GOT3 (cell line): ENCODE measurements around the gene COMMD6.
A peak's percentile ranks its signal among the peaks of the same experiment; 100 is the strongest.
"Not testable (repeated sequence)": the region's sequence is repeated elsewhere in the genome, so short reads cannot be mapped to it uniquely, and the experiment has no call there.

ENCODE experiments used
- DNase-seq: peaks from one replicate; lab custom pipeline; 2025; ENCODE audit warnings: mixed read lengths; lab: John Stamatoyannopoulos, UW

Gene COMMD6

DNA sequence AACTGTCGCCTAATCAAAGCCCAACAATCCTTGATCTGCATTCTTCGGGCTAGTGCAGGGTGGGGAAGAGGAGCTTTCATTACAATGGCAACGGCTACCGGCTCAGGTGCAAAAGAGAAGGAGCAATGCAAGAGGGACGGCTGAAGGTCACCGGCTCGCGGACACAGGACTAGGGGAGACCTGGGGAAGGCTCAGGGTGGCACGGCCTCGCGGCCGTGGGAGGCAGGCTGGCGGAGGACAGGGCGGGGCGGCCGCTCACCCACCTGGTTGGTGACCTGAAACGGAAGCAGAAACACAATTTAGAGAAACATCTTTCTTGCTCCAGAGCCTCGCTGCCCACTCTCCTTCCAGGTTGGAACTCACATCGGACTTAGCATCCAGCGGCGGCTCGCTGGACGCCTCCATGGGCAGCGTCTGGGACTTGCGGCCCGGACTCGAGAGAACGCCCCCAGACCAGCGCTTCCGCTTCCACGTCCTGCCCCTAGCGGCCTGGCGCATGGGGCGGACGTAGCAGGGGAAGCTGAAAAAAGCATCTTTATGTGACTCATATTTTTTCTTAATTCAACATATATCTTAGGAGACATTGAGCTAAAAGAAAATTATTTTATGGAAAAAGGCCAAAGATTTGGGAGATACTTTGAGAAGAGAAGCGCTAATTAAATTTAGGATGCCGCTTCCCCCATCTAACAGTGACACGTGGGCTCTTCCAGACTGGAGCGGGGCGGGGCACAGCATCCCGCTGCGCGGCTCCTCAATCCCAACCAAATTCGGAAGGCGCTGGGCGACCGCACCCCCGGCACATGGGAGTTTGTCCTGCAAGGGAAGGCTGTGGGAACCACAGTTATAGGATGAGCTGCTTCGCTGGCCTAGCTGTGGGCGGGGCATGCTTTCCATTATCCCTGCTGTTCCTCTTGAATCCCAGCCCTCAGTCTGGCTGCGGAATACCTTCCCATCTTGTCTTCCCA is at the start of gene COMMD6:
TSS of gene COMMD6 (minus strand) at position 441 of the 965 bp plus-strand sequence. CDS start at position 405, 36 bp downstream.
- DNase-seq = peak; percentile 42

- DNase-seq = no peak
Measured at GRCh38 chr13:75585153-75585552, 47.5 kb upstream of the COMMD6 start.

- no peak for DNase-seq
Measured at GRCh38 chr13:75583091-75583490, 45.5 kb upstream of the COMMD6 start.

DNA sequence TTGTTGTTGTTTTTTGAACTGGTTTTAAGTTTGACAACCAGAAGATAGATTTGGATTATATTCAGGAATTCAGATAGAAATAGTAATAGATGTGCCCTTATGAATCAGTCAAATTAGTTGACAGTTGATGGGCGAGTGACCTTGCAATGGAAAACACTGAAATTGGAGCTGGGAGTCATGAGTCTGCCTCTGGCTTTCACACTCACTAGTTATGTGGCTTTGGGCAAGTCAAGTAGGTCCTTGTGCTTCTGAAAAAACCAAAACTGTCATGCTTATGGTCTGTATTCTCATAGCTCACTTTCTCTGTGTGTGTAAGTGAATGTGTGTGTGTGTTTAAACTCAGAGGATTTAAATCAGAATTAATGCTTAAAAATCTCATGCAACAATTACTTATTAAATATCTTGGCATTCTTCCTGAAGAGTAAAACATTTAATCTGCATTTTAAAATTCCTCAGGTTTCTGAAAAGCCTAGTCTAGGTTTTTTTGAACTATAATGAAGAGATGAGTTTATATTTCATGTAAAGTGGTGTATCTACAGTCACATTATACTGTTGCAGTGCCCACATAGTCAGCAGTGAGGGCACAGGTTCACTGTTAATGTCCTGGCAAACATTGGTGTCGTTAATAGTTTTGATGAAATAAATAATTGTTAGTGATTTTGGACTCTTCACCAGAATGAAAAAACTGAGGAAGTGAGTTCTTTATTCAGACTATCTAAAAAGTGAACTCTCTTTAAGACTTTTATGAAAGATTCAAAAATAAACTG is 44.4 kb upstream of the COMMD6 start:
- DNase-seq = no peak

GRCh38 chr13:75579529-75579928 is 41.9 kb upstream of the COMMD6 start:
- DNase-seq = no peak

GRCh38 chr13:75569576-75569975 is 31.9 kb upstream of the COMMD6 start:
- DNase-seq = no peak

DNA sequence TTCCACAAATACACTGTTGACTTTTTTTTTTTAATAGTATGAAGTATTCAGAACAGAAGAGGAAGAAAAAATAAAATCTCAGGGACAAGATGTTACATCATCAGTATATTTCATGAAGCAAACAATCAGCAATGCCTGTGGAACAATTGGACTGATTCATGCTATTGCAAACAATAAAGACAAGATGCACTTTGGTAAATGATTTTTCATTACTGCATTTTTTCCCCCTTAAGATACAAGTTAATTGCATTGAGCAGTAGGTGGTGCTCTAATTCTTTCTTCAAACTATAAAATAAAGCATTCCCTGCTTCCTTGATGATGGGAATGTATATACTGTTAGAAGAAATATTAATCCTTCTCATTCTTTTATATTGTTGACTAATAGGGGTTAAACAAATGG is 29.0 kb upstream of the COMMD6 start:
- DNase-seq = no peak

- no peak for DNase-seq
Measured at GRCh38 chr13:75558145-75558840, 20.7 kb upstream of the COMMD6 start.

GRCh38 chr13:75556961-75557360 is 19.3 kb upstream of the COMMD6 start:
- no peak for DNase-seq

- no peak for DNase-seq
Measured at GRCh38 chr13:75555836-75556235, 18.2 kb upstream of the COMMD6 start.

DNA sequence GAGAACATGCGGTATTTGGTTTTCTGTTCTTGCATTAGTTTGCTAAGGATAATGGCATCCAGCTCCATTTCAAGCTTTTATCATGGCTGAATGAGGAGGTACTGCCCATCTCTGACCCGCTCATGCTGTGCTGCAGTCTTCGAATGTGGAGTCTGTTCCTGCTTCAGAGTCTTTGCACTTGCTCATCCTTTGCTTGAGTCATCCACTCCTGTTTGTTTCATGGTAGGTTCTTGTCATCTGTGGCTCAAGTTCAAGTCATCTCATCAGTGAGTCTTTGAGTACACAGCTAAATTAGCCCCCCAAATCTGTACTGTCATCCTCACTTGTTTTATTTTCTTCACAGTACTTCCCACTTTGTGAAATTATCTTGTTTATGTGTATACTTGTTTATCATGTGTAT is 17.3 kb upstream of the COMMD6 start:
- no peak for DNase-seq

DNA sequence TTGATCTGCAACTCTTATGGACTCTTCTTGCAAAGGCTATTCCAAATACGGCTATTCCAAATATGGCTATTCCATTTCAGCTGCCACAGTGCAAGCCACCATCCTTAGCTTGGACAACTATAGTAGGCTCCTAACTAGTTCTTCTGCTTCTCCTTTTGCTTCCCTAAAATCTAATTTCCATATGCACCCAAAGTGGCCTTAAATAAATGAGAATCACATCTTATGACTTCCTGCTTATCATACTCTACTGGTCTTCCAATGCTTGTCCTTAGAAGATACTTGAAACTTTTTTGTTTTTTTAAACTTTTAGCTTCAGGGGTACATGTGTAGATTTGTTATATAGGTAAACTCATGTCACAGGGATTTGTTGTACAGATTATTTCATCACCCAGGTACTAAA is 16.8 kb upstream of the COMMD6 start:
- no peak for DNase-seq

GRCh38 chr13:75550159-75550567 is 12.5 kb upstream of the COMMD6 start:
- DNase-seq = no peak

GRCh38 chr13:75549262-75550158 is 11.9 kb upstream of the COMMD6 start, which contains the start of gene UCHL3:
UCHL3 (plus strand) TSS chr13:75549791; CDS start chr13:75549821, 30 bp downstream.
- peak; percentile 88 for DNase-seq

DNA sequence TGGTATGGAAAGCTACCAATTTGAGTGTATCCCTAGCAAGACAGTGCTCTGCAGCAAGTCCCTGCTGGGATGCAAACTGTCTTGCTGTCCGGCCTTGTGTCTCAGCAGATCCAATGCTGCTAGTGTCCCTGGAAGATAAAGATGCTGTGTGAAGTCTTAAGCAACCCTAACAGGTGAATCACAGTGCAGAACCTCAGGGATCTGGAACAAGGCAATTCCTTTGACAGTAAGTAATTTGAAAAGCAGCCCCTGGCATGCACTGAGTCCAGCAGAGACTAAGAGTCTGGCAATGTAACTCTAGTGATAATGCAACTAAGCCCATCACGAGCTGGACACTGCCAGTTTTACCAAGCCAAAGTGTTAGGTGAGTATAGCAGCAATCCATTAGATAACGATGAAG is 10.3 kb upstream of the COMMD6 start:
- no peak for DNase-seq

DNA sequence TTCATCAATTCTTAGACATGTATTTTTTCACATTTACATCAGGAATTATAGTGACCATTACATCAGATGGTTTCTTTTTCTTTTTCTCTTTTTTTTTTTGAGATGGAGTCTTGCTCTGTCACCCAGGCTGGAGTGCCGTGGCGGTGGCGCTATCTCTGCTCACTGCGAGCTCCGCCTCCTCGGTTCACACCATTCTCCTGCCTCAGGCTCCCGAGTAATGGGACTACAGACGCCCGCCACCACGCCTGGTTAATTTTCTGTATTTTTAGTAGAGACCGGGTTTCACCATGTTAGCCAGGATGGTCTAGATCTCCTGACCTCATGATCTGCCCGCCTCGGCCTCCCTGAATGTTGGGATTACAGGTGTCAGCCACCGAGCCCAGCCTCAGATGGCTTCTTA is 7.7 kb upstream of the COMMD6 start:
- not testable (repeated sequence) for DNase-seq

GRCh38 chr13:75544681-75545330 is 7.2 kb upstream of the COMMD6 start:
- no peak for DNase-seq

DNA sequence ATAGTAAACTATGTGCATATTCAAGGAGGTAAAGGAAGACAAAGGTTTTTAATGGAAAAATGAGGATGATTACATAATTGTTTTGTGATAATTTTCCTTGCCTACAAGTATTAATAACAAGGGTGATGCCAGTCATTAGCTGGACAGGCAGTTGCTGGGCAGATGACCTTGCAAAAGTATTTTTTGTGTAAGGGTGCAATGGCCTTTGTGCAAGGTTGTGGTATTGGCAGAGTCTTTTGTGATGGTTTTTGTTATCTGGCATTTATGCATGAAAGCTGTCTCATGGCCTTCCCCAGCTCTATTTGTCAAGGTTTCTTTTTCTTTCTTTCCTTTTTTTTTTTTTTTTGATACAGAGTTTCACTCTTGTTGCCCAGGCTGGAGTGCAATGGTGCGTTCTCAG is 4.3 kb upstream of the COMMD6 start:
- no peak for DNase-seq

- DNase-seq = no peak
Measured at GRCh38 chr13:75541287-75541686, 3.6 kb upstream of the COMMD6 start.

- DNase-seq = no peak
Measured at GRCh38 chr13:75533861-75534260, 3.8 kb downstream of the COMMD6 start.

- DNase-seq = no peak
Measured at GRCh38 chr13:75530549-75530961, 7.1 kb downstream of the COMMD6 start.
